ENCODE results near the gene CREB5.

Gene CREB5

DNA sequence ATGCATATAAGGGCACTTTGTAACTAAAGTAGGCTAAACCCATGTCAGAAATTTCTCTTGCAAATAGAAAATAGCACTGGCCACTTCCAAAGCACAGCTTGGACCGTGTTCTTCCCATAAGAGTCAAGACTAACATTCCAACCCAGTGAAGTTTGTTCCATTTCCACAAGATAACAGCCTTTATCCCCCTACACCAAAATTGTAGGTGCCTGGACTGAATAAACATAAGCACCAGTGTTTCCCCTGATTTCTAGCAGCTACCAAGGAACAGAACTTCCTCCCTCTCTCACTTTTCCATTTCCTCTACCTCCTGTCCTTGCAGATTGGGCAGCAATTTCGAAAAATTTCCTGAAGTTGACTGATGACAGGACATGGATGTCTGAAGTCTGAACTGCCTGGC, 219.7 kb downstream of the CREB5 start:
- Histone ChIP-seq H3K9me3 (ENCODE audit: control insufficient read depth, low read length) (no peaks in the 10 kb centered on the region), H3K36me3 (ENCODE audit: control insufficient read depth, insufficient read depth, low read length) (no peaks in the 10 kb centered on the region), H3K9ac (ENCODE audit: low read length) (no peak overlapping the region), H3K4me1 (ENCODE audit: control insufficient read depth, insufficient read depth, low read length) (no peaks in the 10 kb centered on the region), H3K27me3 (ENCODE audit: control insufficient read depth, insufficient read depth, low read length) (peaks cover 5% of the 10 kb centered on the region), H3K4me3 (ENCODE audit: low read length) (no peak overlapping the region)

GRCh38 chr7:28638914-28639313, 226.6 kb downstream of the CREB5 start:
- Histone ChIP-seq H3K27me3 (ENCODE audit: control insufficient read depth, insufficient read depth, low read length) (peaks cover 5% of the 10 kb centered on the region), H3K4me1 (ENCODE audit: control insufficient read depth, insufficient read depth, low read length) (peaks cover 21% of the 10 kb centered on the region), H3K36me3 (ENCODE audit: control insufficient read depth, insufficient read depth, low read length) (no peaks in the 10 kb centered on the region), H3K9ac (ENCODE audit: low read length) (no peak overlapping the region), H3K4me3 (ENCODE audit: low read length) (no peak overlapping the region), H3K9me3 (ENCODE audit: control insufficient read depth, low read length) (no peaks in the 10 kb centered on the region)

GRCh38 chr7:28640001-28640400, 227.7 kb downstream of the CREB5 start:
- Histone ChIP-seq H3K27me3 (ENCODE audit: control insufficient read depth, insufficient read depth, low read length) (peaks cover 5% of the 10 kb centered on the region), H3K36me3 (ENCODE audit: control insufficient read depth, insufficient read depth, low read length) (no peaks in the 10 kb centered on the region), H3K9me3 (ENCODE audit: control insufficient read depth, low read length) (no peaks in the 10 kb centered on the region)

DNA sequence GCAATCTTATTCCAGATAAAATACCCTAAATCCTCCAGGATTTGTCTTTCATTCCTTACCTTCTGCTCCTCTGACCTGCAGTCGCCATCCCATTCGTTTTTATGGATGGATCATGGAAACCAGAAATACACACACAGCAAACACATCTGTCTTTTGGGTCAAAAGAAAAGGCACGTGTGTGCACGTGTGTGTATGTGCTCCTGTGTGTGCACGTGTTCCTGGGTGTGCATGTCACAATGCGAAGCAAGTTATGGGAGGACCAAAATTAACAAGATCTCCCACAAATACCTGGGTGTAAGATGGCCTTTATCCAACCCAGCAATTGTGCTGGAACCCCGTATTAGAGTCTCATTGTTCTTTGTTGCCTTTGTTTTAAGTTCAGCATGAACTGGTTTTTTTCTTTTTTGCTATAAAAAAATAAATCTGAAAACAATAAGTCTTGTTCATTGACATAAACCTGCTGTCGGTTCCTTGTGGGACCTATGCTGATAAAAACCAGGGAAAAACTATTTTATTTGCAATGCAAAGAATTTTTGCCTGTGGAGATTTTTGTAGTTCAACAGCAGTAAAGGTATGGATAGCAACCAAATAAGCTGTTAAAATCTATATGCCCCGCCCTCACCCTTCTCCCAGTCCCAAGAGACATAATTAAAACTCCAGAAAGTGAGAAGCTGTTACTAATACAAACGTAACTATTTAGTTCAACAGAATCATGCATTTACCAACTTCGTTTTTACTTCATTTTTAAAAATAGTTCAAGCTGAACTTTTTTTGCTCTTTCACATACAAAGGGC, 229.6 kb downstream of the CREB5 start:
- H3K4me1 ChIP-seq (ENCODE audit: control insufficient read depth, insufficient read depth, low read length): peaks cover 21% of the 10 kb centered on the region
- H3K9me3 ChIP-seq (ENCODE audit: control insufficient read depth, low read length): no peaks in the 10 kb centered on the region
- H3K9ac ChIP-seq (ENCODE audit: low read length): no peak overlapping the region

More at GRCh38 chr7:28640001-28640400, 227.7 kb downstream of the CREB5 start:
- peaks cover 21% of the 10 kb centered on the region for H3K4me1 ChIP-seq (ENCODE audit: control insufficient read depth, insufficient read depth, low read length)
- no peak overlapping the region for H3K9ac ChIP-seq (ENCODE audit: low read length)
- no peak overlapping the region for H3K4me3 ChIP-seq (ENCODE audit: low read length)

DNA sequence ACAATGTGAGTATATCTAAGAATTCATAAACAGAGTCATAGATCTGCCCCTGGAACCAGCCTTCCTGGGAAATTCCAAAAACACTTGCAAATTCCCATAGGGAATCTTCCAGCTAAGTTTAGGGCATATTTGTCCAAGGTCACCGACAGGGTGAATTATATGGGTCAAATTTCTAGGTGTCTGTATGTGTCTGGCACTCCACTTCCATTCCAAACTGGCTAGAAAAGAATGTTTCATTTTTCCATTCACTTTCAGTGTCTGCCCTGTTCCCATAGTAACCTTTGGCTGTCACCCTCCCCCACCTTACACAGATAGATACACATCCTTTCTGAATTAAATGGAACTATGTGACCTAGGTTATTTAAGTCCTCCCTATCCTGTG, 230.9 kb downstream of the CREB5 start:
- Histone ChIP-seq H3K9me3 (ENCODE audit: control insufficient read depth, low read length) (no peaks in the 10 kb centered on the region), H3K27me3 (ENCODE audit: control insufficient read depth, insufficient read depth, low read length) (no peaks in the 10 kb centered on the region), H3K9ac (ENCODE audit: low read length) (no peak overlapping the region), H3K36me3 (ENCODE audit: control insufficient read depth, insufficient read depth, low read length) (no peaks in the 10 kb centered on the region), H3K4me3 (ENCODE audit: low read length) (no peak overlapping the region), H3K4me1 (ENCODE audit: control insufficient read depth, insufficient read depth, low read length) (peaks cover 16% of the 10 kb centered on the region)

More for the DNA sequence above, 229.6 kb downstream of the CREB5 start:
- Histone ChIP-seq H3K4me3 (ENCODE audit: low read length) (no peak overlapping the region), H3K27me3 (ENCODE audit: control insufficient read depth, insufficient read depth, low read length) (peaks cover 5% of the 10 kb centered on the region), H3K36me3 (ENCODE audit: control insufficient read depth, insufficient read depth, low read length) (no peaks in the 10 kb centered on the region)

- Histone ChIP-seq H3K27me3 (ENCODE audit: control insufficient read depth, insufficient read depth, low read length) (no peaks in the 10 kb centered on the region), H3K36me3 (ENCODE audit: control insufficient read depth, insufficient read depth, low read length) (no peaks in the 10 kb centered on the region), H3K9ac (ENCODE audit: low read length) (no peak overlapping the region), H3K4me1 (ENCODE audit: control insufficient read depth, insufficient read depth, low read length) (peaks cover 12% of the 10 kb centered on the region), H3K4me3 (ENCODE audit: low read length) (no peak overlapping the region), H3K9me3 (ENCODE audit: control insufficient read depth, low read length) (no peaks in the 10 kb centered on the region)
Measured at GRCh38 chr7:28643584-28644340, 231.4 kb downstream of the CREB5 start.

DNA sequence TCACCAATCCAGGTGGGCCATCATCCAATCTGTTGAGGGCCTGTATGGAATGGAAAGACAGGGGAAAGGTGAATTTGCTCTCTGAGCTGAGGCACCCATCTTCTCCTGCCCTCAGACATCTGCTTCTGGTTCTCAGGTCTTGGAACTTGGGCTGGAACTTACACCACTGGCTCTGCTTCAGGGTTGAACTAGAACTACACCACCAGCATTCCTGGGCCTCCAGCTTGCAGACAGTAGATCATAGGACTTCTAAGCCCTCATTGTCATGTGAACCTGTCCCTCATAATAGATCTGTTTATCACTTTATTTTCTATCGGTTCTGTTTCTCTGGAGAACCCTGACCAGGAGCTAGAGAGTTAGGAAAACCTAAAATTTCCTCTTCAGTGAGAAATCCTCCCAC, 233.5 kb downstream of the CREB5 start:
- H3K27me3 ChIP-seq (ENCODE audit: control insufficient read depth, insufficient read depth, low read length): no peaks in the 10 kb centered on the region
- no peak overlapping the region for H3K4me3 ChIP-seq (ENCODE audit: low read length)
- no peak overlapping the region for H3K9ac ChIP-seq (ENCODE audit: low read length)
- no peaks in the 10 kb centered on the region for H3K4me1 ChIP-seq (ENCODE audit: control insufficient read depth, insufficient read depth, low read length)
- no peaks in the 10 kb centered on the region for H3K36me3 ChIP-seq (ENCODE audit: control insufficient read depth, insufficient read depth, low read length)
- no peaks in the 10 kb centered on the region for H3K9me3 ChIP-seq (ENCODE audit: control insufficient read depth, low read length)

- Histone ChIP-seq H3K9me3 (ENCODE audit: control insufficient read depth, low read length) (no peaks in the 10 kb centered on the region), H3K4me1 (ENCODE audit: control insufficient read depth, insufficient read depth, low read length) (no peaks in the 10 kb centered on the region), H3K36me3 (ENCODE audit: control insufficient read depth, insufficient read depth, low read length) (no peaks in the 10 kb centered on the region), H3K27me3 (ENCODE audit: control insufficient read depth, insufficient read depth, low read length) (no peaks in the 10 kb centered on the region), H3K9ac (ENCODE audit: low read length) (no peak overlapping the region), H3K4me3 (ENCODE audit: low read length) (no peak overlapping the region)
Measured at GRCh38 chr7:28646376-28647075, 234.2 kb downstream of the CREB5 start.

- no peaks in the 10 kb centered on the region for H3K9me3 ChIP-seq (ENCODE audit: control insufficient read depth, low read length)
- no peaks in the 10 kb centered on the region for H3K27me3 ChIP-seq (ENCODE audit: control insufficient read depth, insufficient read depth, low read length)
- H3K4me3 ChIP-seq (ENCODE audit: low read length): no peak overlapping the region
- H3K36me3 ChIP-seq (ENCODE audit: control insufficient read depth, insufficient read depth, low read length): no peaks in the 10 kb centered on the region
- no peaks in the 10 kb centered on the region for H3K4me1 ChIP-seq (ENCODE audit: control insufficient read depth, insufficient read depth, low read length)
- H3K9ac ChIP-seq (ENCODE audit: low read length): no peak overlapping the region
Measured at GRCh38 chr7:28647076-28647421, 234.7 kb downstream of the CREB5 start.

- H3K4me1 ChIP-seq (ENCODE audit: control insufficient read depth, insufficient read depth, low read length): no peaks in the 10 kb centered on the region
- no peaks in the 10 kb centered on the region for H3K9me3 ChIP-seq (ENCODE audit: control insufficient read depth, low read length)
- H3K36me3 ChIP-seq (ENCODE audit: control insufficient read depth, insufficient read depth, low read length): no peaks in the 10 kb centered on the region
- H3K27me3 ChIP-seq (ENCODE audit: control insufficient read depth, insufficient read depth, low read length): no peaks in the 10 kb centered on the region
- H3K4me3 ChIP-seq (ENCODE audit: low read length): no peak overlapping the region
- H3K9ac ChIP-seq (ENCODE audit: low read length): no peak overlapping the region
Measured at GRCh38 chr7:28649189-28649588, 236.9 kb downstream of the CREB5 start.

- H3K9me3 ChIP-seq (ENCODE audit: control insufficient read depth, low read length): no peaks in the 10 kb centered on the region
- no peaks in the 10 kb centered on the region for H3K27me3 ChIP-seq (ENCODE audit: control insufficient read depth, insufficient read depth, low read length)
- no peaks in the 10 kb centered on the region for H3K4me1 ChIP-seq (ENCODE audit: control insufficient read depth, insufficient read depth, low read length)
- no peak overlapping the region for H3K9ac ChIP-seq (ENCODE audit: low read length)
- H3K36me3 ChIP-seq (ENCODE audit: control insufficient read depth, insufficient read depth, low read length): no peaks in the 10 kb centered on the region
- H3K4me3 ChIP-seq (ENCODE audit: low read length): no peak overlapping the region
Measured at GRCh38 chr7:28649811-28650210, 237.5 kb downstream of the CREB5 start.

- no peak overlapping the region for H3K9ac ChIP-seq (ENCODE audit: low read length)
- no peaks in the 10 kb centered on the region for H3K36me3 ChIP-seq (ENCODE audit: control insufficient read depth, insufficient read depth, low read length)
- H3K4me1 ChIP-seq (ENCODE audit: control insufficient read depth, insufficient read depth, low read length): no peaks in the 10 kb centered on the region
- no peaks in the 10 kb centered on the region for H3K27me3 ChIP-seq (ENCODE audit: control insufficient read depth, insufficient read depth, low read length)
- no peak overlapping the region for H3K4me3 ChIP-seq (ENCODE audit: low read length)
- H3K9me3 ChIP-seq (ENCODE audit: control insufficient read depth, low read length): no peaks in the 10 kb centered on the region
Measured at GRCh38 chr7:28654110-28654509, 241.8 kb downstream of the CREB5 start.

All from mucosa of stomach (tissue), 1 donor.